Stomach smooth muscle (tissue), 2 donors: ENCODE data around the gene NAPB.

Experiments used
- H3K27ac ChIP-seq: one replicate; pipeline ENCODE4 v1.7.0; 2013; ENCODE audit warnings: mild to moderate bottlenecking, low read length, inconsistent platforms
- H3K27me3 ChIP-seq, 2 donors: one replicate each; pipeline ENCODE4 v1.7.0; 2013; ENCODE audit warnings: low read length in 2 of 2; ENCODE audit not compliant: insufficient read depth in 2 of 2, control insufficient read depth in 1 of 2
- H3K36me3 ChIP-seq, 2 donors: one replicate each; pipeline ENCODE4 v1.7.0; 2013; ENCODE audit warnings: low read length in 2 of 2; ENCODE audit not compliant: control insufficient read depth in 2 of 2, insufficient read depth in 2 of 2
- H3K4me1 ChIP-seq: one replicate; pipeline ENCODE4 v1.7.0; 2013; ENCODE audit warnings: low read length; ENCODE audit not compliant: control insufficient read depth, insufficient read depth
- H3K4me3 ChIP-seq, 2 donors: one replicate each; pipeline ENCODE4 v1.7.0; 2013; ENCODE audit warnings: low read length in 2 of 2
- H3K9ac ChIP-seq, 2 donors: one replicate each; pipeline ENCODE4 v1.7.0; 2013; ENCODE audit warnings: low read length in 2 of 2, mild to moderate bottlenecking in 1 of 2
- H3K9me3 ChIP-seq, 2 donors: one replicate each; pipeline ENCODE4 v1.7.0; 2013; ENCODE audit warnings: low read length in 2 of 2; ENCODE audit not compliant: control insufficient read depth in 2 of 2
- donor health status: healthy.
- donor health status: Pancreatic carcinoma.

The NAPB gene

GRCh38 chr20:23415959-23416583, 5.2 kb downstream of the NAPB start:
- no peaks in the 10 kb centered on the region for H3K4me1 ChIP-seq
- no peaks in the 10 kb centered on the region for H3K36me3 ChIP-seq
- H3K9me3 ChIP-seq = no peaks in the 10 kb centered on the region
- H3K9ac ChIP-seq = no peak overlapping the region
- no peak overlapping the region for H3K27ac ChIP-seq
- no peaks in the 10 kb centered on the region for H3K27me3 ChIP-seq
- no peak overlapping the region for H3K4me3 ChIP-seq

- Histone ChIP-seq H3K9me3 (no peaks in the 10 kb centered on the region), H3K27me3 (no peaks in the 10 kb centered on the region), H3K27ac (no peak overlapping the region), H3K9ac (no peak overlapping the region), H3K36me3 (no peaks in the 10 kb centered on the region), H3K4me3 (no peak overlapping the region), H3K4me1 (no peaks in the 10 kb centered on the region)
Observed at GRCh38 chr20:23415555-23415954, 5.7 kb downstream of the NAPB start.

GRCh38 chr20:23414526-23415188, 6.6 kb downstream of the NAPB start:
- Histone ChIP-seq H3K9me3 (no peaks in the 10 kb centered on the region), H3K4me3 (no peak overlapping the region), H3K27ac (no peak overlapping the region), H3K4me1 (no peaks in the 10 kb centered on the region), H3K9ac (no peak overlapping the region), H3K36me3 (no peaks in the 10 kb centered on the region), H3K27me3 (no peaks in the 10 kb centered on the region)

- Histone ChIP-seq H3K9me3 (no peaks in the 10 kb centered on the region), H3K4me3 (no peak overlapping the region), H3K27me3 (no peaks in the 10 kb centered on the region), H3K9ac (no peak overlapping the region), H3K27ac (no peak overlapping the region), H3K4me1 (no peaks in the 10 kb centered on the region), H3K36me3 (no peaks in the 10 kb centered on the region)
Observed at GRCh38 chr20:23413862-23414422, 7.3 kb downstream of the NAPB start.

GRCh38 chr20:23412026-23412425, 9.3 kb downstream of the NAPB start:
- Histone ChIP-seq H3K4me1 (no peaks in the 10 kb centered on the region), H3K27me3 (no peaks in the 10 kb centered on the region), H3K9ac (no peak overlapping the region), H3K9me3 (no peaks in the 10 kb centered on the region), H3K4me3 (no peak overlapping the region), H3K36me3 (no peaks in the 10 kb centered on the region), H3K27ac (no peak overlapping the region)

GRCh38 chr20:23410916-23411695, 10.2 kb downstream of the NAPB start:
- Histone ChIP-seq H3K9ac (no peak overlapping the region), H3K36me3 (no peaks in the 10 kb centered on the region), H3K9me3 (no peaks in the 10 kb centered on the region), H3K4me1 (no peaks in the 10 kb centered on the region), H3K4me3 (no peak overlapping the region), H3K27me3 (no peaks in the 10 kb centered on the region), H3K27ac (no peak overlapping the region)

- Histone ChIP-seq H3K9me3 (no peaks in the 10 kb centered on the region), H3K4me1 (no peaks in the 10 kb centered on the region)
Observed at GRCh38 chr20:23409800-23410199, 11.5 kb downstream of the NAPB start.

GRCh38 chr20:23408957-23409356, 12.3 kb downstream of the NAPB start:
- H3K9me3 ChIP-seq = no peaks in the 10 kb centered on the region
- H3K4me3 ChIP-seq = no peak overlapping the region
- no peak overlapping the region for H3K9ac ChIP-seq
- H3K27ac ChIP-seq = no peak overlapping the region
- H3K36me3 ChIP-seq = no peaks in the 10 kb centered on the region
- peaks cover 6% of the 10 kb centered on the region for H3K4me1 ChIP-seq
- no peaks in the 10 kb centered on the region for H3K27me3 ChIP-seq

More at GRCh38 chr20:23409800-23410199, 11.5 kb downstream of the NAPB start:
- Histone ChIP-seq H3K4me3 (no peak overlapping the region), H3K27me3 (no peaks in the 10 kb centered on the region), H3K36me3 (no peaks in the 10 kb centered on the region), H3K27ac (no peak overlapping the region), H3K9ac (no peak overlapping the region)

GRCh38 chr20:23407781-23408464, 13.4 kb downstream of the NAPB start:
- Histone ChIP-seq H3K27me3 (no peaks in the 10 kb centered on the region), H3K9ac (no peak overlapping the region), H3K36me3 (no peaks in the 10 kb centered on the region), H3K9me3 (no peaks in the 10 kb centered on the region), H3K4me3 (no peak overlapping the region), H3K4me1 (peaks cover 10% of the 10 kb centered on the region), H3K27ac (no peak overlapping the region)

GRCh38 chr20:23406880-23407279, 14.4 kb downstream of the NAPB start:
- Histone ChIP-seq H3K9ac (no peak overlapping the region), H3K4me1 (peaks cover 10% of the 10 kb centered on the region), H3K27ac (no peak overlapping the region), H3K4me3 (no peak overlapping the region), H3K36me3 (no peaks in the 10 kb centered on the region), H3K9me3 (no peaks in the 10 kb centered on the region), H3K27me3 (no peaks in the 10 kb centered on the region)
